ENCODE results near the gene KRTAP24-1. TPM values are rescaled to one million over a fixed set of nuclear protein-coding genes. Genes with fewer than 3 reads are reported as not detected.

The KRTAP24-1 gene
- total RNA-seq, 1 experiment from 2014 or later = not detected

DNA sequence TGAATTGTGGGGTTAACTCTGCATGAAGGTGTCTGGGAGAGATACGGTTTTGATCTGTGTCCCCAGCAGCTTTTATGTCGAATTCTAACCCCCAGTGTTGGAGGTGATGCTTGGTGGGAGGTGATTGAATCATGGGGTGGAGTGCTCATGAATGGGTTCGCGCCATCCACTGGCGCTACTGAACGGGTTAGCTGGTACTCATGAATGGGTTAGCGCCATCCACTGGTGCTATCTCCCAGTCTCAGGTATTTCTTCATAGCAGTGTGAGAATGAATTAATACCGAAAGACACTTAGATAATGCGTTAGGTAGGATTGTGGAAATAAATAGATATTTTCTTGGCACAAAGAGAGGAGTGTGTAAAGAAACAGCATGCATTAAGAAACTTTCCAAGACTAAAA is 33.9 kb downstream of the KRTAP24-1 start:
- H3T11ph ChIP-seq (ENCODE audit: low read length) = no peak overlapping the region
- Mint-ChIP-seq H3K27me3 (ENCODE audit: low read depth) (peaks cover 2% of the 10 kb centered on the region; the same call in 1 of the 2 replicates), H3K27ac (no peak overlapping the region), H3K36me3 (ENCODE audit: insufficient read depth in 1 of 3, low read depth in 3 of 3) (no peaks in the 10 kb centered on the region), H3K9me3 (no peaks in the 10 kb centered on the region), H3K4me3 (no peak overlapping the region), H3K4me1 (no peaks in the 10 kb centered on the region; a peak in 1 of 4 replicates)
- no peaks in the 10 kb centered on the region for H3K79me2 ChIP-seq (ENCODE audit: insufficient read depth, low read length)
- H2AK5ac ChIP-seq (ENCODE audit: insufficient read length, low read length) = no peak overlapping the region
- H3K56ac ChIP-seq (ENCODE audit: insufficient read length, low read depth, low read length) = no peak overlapping the region
- H3K4me2 ChIP-seq (ENCODE audit: insufficient read depth, insufficient read length, low read length) = no peak overlapping the region
- H3K23me2 ChIP-seq (ENCODE audit: insufficient read length, low read depth, low read length, poor library complexity, severe bottlenecking) = no peaks in the 10 kb centered on the region
- no peak overlapping the region for H2AFZ ChIP-seq (ENCODE audit: low read length)
- H2BK12ac ChIP-seq (ENCODE audit: insufficient read length, low read depth, low read length) = no peak overlapping the region
- H3K9ac ChIP-seq (ENCODE audit: extremely low read depth, insufficient read length, low read length) = no peak overlapping the region
- no peak overlapping the region for H3K4ac ChIP-seq (ENCODE audit: low read depth, low read length)
- no peak overlapping the region for H3K14ac ChIP-seq (ENCODE audit: insufficient read depth, low read length)
- no peak overlapping the region for H4K91ac ChIP-seq (ENCODE audit: insufficient read length, low read depth, low read length)
- no peak overlapping the region for H4K5ac ChIP-seq (ENCODE audit: insufficient read length, low read depth, low read length)
- no peaks in the 10 kb centered on the region for H3K4me1 ChIP-seq (ENCODE audit: insufficient read depth, low read length)
- DNase-seq = peak; percentile 43
- TF ChIP-seq, protein P1, sequence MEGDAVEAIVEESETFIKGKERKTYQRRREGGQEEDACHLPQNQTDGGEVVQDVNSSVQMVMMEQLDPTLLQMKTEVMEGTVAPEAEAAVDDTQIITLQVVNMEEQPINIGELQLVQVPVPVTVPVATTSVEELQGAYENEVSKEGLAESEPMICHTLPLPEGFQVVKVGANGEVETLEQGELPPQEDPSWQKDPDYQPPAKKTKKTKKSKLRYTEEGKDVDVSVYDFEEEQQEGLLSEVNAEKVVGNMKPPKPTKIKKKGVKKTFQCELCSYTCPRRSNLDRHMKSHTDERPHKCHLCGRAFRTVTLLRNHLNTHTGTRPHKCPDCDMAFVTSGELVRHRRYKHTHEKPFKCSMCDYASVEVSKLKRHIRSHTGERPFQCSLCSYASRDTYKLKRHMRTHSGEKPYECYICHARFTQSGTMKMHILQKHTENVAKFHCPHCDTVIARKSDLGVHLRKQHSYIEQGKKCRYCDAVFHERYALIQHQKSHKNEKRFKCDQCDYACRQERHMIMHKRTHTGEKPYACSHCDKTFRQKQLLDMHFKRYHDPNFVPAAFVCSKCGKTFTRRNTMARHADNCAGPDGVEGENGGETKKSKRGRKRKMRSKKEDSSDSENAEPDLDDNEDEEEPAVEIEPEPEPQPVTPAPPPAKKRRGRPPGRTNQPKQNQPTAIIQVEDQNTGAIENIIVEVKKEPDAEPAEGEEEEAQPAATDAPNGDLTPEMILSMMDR (conservative IDR thresholded peaks at IDR 0.05) = peak; percentile 47; the same call in 2 of the 3 replicates
- H3K27me3 ChIP-seq (ENCODE audit: insufficient read depth, low read length) = no peaks in the 10 kb centered on the region
- no peak overlapping the region for H4K8ac ChIP-seq (replicated peaks; ENCODE audit: insufficient read length, low read depth, low read length)
- no peak overlapping the region for H2BK20ac ChIP-seq (ENCODE audit: low read depth, low read length, poor library complexity, severe bottlenecking)
- no peak overlapping the region for H2BK5ac ChIP-seq (ENCODE audit: insufficient read length, low read length)
- no peak overlapping the region for H3K27ac ChIP-seq (ENCODE audit: insufficient read length, low read depth, low read length)
- no peak overlapping the region for H3K23ac ChIP-seq (ENCODE audit: insufficient read length, low read depth, low read length)
- no peak overlapping the region for H2BK15ac ChIP-seq (ENCODE audit: low read depth, low read length)
- H2BK120ac ChIP-seq (ENCODE audit: low read depth, low read length, poor library complexity, severe bottlenecking) = no peak overlapping the region
- H4K20me1 ChIP-seq (ENCODE audit: control insufficient read depth, insufficient read depth, insufficient read length) = no peaks in the 10 kb centered on the region
- no peak overlapping the region for H3K18ac ChIP-seq (ENCODE audit: insufficient read length, low read depth, low read length)
- no peaks in the 10 kb centered on the region for H3K79me1 ChIP-seq (ENCODE audit: insufficient read depth, low read depth, low read length, poor library complexity, severe bottlenecking)
- H3K9me3 ChIP-seq (ENCODE audit: control insufficient read depth, low read depth, low read length) = no peaks in the 10 kb centered on the region
- 100% methylated on average over 2 of the region's 9 CpGs for WGBS (ENCODE audit: extremely low coverage, insufficient read length, low lambda C conversion rate)
